Measurements from ENCODE around the gene RDH8.

- TF ChIP-seq POLR2AphosphoS5 (IDR thresholded peaks at IDR 0.05; ENCODE audit: low read depth, low read length) = no peak
- TF ChIP-seq CTCF (IDR thresholded peaks at IDR 0.05) = no peak
- TF ChIP-seq REST (IDR thresholded peaks at IDR 0.05; ENCODE audit: insufficient read depth in 1 of 2, low read depth in 2 of 2, low read length in 1 of 2) = no peak
- no peak for TF ChIP-seq TCF7L2 (IDR thresholded peaks at IDR 0.05; ENCODE audit: low read depth, low read length)
- TF ChIP-seq SIN3A (IDR thresholded peaks at IDR 0.05; ENCODE audit: borderline replicate concordance, insufficient read depth, low read depth, low read length) = no peak
Measured at GRCh38 chr19:10010939-10011338, 2.3 kb upstream of the RDH8 start.
